NK-92 (cell line): ENCODE data around the gene SLC28A1.
"Not testable (repeated sequence)": the region's sequence is repeated elsewhere in the genome, so short reads cannot be mapped to it uniquely, and the experiment has no call there.

Source experiments
- DNase-seq: peaks from one replicate; lab custom pipeline; 2025; ENCODE audit not compliant: unreplicated experiment; lab: John Stamatoyannopoulos, UW

The SLC28A1 gene

GRCh38 chr15:84861781-84862180, 22.7 kb upstream of the SLC28A1 start:
- DNase-seq: no peak

DNA sequence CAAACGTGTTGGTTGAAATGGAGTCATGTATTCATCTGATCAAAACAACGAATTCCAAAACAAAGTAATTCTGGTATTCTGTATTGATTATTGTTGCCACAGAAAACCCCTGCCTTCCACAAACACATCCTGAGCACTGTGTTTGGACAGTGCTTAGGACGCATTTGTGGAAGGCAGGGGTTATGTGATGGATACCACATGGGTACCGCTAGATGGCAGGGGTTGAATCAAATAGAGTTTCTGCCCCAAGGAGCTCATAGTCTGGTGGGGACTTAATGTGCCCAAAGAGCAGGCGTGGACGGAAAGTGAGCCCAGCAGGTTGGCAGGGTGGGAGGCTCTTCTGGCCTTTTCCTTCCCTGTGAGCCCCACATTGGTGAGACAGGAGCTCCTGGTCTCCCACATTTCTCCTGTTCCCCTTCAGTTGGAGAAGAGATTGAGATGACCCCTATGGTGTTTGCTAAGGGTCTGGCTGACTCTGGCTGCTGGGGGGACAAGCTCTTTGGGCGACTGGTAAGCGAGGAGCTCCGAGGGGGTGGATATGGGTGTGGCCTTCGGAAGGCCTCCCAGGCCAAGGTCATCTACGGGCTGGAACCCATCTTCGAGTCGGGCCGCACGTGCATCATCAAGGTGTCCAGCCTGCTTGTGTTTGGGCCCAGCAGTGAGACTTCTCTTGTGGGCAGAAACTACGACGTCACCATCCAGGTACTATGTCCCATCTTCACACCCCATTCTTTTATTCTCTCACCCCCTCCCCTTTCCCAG, 22.1 kb upstream of the SLC28A1 start:
- no peak for DNase-seq

DNA sequence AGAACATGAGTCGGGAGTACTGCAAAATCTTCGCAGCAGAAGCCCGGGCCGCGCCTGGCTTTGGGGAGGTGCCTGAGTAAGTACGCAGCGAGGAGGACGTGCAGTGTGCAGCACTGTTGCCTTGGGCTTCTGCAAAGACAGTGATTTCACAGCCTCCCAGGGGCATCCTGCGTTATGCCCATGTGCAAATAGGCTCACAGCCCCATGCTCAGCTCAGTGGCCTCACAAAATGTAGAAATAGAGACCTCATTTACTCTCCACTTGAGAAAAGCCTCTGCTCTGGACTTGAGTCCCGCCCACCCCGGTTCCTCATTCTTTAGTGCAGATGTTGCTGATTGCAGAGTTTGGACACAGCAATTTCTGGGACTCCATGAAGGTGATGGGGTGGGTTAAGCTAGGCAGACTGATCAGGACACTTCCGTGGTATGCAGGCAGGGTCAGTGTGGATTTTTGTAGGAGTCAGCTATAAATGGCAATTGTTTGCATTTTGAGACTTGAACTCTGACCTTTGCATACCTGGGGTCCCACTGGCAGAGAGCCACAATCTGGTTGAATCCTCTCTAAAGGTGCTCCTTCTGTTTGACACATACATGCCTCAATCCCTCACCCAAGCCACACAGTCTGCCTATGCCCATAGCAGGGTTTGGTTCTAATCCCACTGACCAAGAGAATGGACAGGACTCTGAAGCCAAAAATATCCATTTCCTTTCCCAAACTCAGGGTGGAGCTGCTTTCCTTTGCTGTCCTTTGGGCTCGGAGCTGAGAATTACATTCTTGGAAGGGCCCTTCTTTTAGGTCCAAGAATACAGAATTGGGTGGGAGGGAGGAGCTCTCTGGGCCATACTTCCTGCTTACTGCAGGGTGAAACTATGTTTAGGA, 20.7 kb upstream of the SLC28A1 start:
- DNase-seq: no peak

DNA sequence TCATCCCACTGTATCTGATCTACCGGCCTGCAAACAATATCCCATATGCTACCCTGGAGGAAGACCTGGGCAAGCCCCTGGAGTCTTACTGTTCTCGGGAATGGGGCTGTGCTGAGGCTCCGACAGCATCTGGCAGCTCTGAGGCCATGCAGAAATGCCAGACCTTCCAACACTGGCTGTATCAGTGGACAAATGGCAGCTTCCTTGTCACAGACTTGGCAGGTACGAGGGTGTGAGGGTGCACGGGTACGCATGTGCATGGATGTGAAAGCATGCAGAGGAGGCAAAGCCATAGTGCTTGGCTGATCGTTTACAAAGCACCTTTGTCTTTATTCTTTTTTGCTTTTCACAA, 20.0 kb upstream of the SLC28A1 start:
- DNase-seq: no peak

- no peak for DNase-seq
These were observed 19.3 kb upstream of the SLC28A1 start for GRCh38 chr15:84865074-84865569.

- no peak for DNase-seq
These were observed 16.2 kb upstream of the SLC28A1 start for GRCh38 chr15:84868037-84868880.

GRCh38 chr15:84869510-84869909, 15.0 kb upstream of the SLC28A1 start:
- DNase-seq: no peak

GRCh38 chr15:84871428-84871985, 13.0 kb upstream of the SLC28A1 start:
- no peak for DNase-seq

GRCh38 chr15:84872009-84872910, 12.2 kb upstream of the SLC28A1 start:
- DNase-seq: no peak

DNA sequence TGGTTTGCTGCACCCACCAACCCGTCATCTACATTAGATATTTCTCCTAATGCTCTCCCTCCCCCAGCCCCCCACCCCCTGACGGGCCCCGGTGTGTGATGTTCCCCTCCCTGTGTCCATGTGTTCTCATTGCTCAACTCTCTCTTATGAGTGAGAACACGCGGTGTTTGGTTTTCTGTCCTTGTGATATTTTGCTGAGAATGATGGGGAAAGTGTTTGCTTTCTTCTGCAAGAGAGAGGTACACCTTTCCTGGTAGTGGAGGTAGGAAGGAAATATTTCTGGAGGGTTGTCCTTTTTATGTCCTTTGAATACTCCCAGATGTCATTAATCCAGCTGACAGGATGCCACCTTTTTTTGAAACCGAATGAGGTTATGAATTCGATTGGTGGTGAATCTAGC, 10.5 kb upstream of the SLC28A1 start:
- no peak for DNase-seq

GRCh38 chr15:84874981-84875699, 9.3 kb upstream of the SLC28A1 start:
- no peak for DNase-seq

DNA sequence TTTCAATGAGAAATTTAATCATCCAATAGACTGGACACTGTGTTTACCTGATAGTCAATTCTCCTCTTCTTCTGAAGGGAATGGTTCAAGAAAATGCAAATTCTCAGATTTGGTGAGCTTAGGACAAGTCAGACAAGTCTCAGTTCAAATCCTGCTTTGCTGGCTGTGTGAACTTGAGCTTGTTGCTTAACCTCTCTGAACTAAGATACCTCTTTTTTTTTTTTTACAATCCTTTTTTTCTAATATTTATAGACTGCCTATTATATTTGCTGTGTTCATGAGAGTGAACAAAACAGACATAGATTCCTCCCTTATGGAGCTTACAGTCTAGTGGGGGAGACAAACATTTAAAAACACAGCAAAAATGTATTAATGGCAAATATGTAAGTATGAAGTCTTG, 8.2 kb upstream of the SLC28A1 start:
- DNase-seq: no peak

DNA sequence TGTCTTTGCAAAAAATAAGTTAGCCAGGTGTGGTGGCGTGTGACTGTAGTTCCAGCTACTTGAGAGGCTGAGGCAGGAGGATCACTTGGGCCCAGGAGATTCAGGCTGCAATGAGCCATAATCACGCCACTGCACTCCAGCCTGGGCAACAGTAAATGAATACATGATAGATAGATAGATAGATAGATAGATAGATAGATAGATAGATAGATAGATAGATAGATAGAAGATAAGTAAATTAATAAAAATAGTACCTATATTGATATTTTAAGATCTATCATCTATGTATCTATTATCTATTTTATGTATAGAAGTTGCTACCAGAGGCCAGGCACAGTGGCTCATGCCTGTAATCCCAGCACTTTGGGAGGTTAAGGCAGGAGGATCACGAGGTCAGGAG, 6.8 kb upstream of the SLC28A1 start:
- DNase-seq: not testable (repeated sequence)

GRCh38 chr15:84878504-84878903, 6.0 kb upstream of the SLC28A1 start:
- DNase-seq: no peak

GRCh38 chr15:84879088-84879780, 5.2 kb upstream of the SLC28A1 start:
- DNase-seq: no peak

- DNase-seq: no peak
These were observed 4.5 kb upstream of the SLC28A1 start for GRCh38 chr15:84880007-84880406.

GRCh38 chr15:84880822-84881519, 3.5 kb upstream of the SLC28A1 start:
- no peak for DNase-seq

DNA sequence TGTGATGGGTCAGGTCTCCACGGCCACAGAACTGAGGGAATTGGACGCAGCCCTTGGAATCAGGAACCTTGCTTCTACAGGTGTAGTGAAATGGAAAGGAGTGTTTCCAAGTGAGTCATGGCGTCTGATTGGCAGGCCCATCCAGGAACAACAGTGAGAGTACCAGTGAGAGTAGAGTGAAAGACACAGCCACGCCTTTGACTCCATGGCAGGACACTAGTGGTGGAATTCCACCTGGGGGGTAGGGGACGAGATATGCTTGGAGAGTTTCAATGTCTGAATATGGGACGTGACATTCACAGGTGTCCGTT, 3.0 kb upstream of the SLC28A1 start:
- no peak for DNase-seq
